ENCODE measurements around the gene GOLGA6L7.
"Not testable (repeated sequence)": the region's sequence is repeated elsewhere in the genome, so short reads cannot be mapped to it uniquely, and the experiment has no call there.

GOLGA6L7 gene

GRCh38 chr15:28808136-28808535 is 40.3 kb downstream of the GOLGA6L7 start:
- H3K36me3 Mint-ChIP-seq (ENCODE audit: low read depth); H3K27me3 Mint-ChIP-seq; H3K4me1 Mint-ChIP-seq (ENCODE audit: low read depth); H3K9me3 Mint-ChIP-seq; intact Hi-C loops (cut with micrococcal nuclease); H3K4me3 Mint-ChIP-seq; H3K27ac Mint-ChIP-seq: not testable (repeated sequence)

- intact Hi-C loops (cut with micrococcal nuclease); H3K9me3 Mint-ChIP-seq; H3K36me3 Mint-ChIP-seq (ENCODE audit: low read depth); H3K27me3 Mint-ChIP-seq; H3K4me3 Mint-ChIP-seq; H3K27ac Mint-ChIP-seq; H3K4me1 Mint-ChIP-seq (ENCODE audit: low read depth): not testable (repeated sequence)
These were observed 48.1 kb downstream of the GOLGA6L7 start for GRCh38 chr15:28800366-28800765.

GRCh38 chr15:28798234-28798633 is 50.2 kb downstream of the GOLGA6L7 start:
- intact Hi-C loops (cut with micrococcal nuclease); H3K9me3 Mint-ChIP-seq; H3K4me1 Mint-ChIP-seq (ENCODE audit: low read depth); H3K27me3 Mint-ChIP-seq; H3K36me3 Mint-ChIP-seq (ENCODE audit: low read depth); H3K27ac Mint-ChIP-seq; H3K4me3 Mint-ChIP-seq: not testable (repeated sequence)

- H3K4me1 Mint-ChIP-seq (ENCODE audit: low read depth); H3K9me3 Mint-ChIP-seq; H3K4me3 Mint-ChIP-seq; H3K27ac Mint-ChIP-seq; H3K36me3 Mint-ChIP-seq (ENCODE audit: low read depth); intact Hi-C loops (cut with micrococcal nuclease): not testable (repeated sequence)
- H3K27me3 Mint-ChIP-seq: peaks cover 18% of the 10 kb centered on the region
These were observed 54.2 kb downstream of the GOLGA6L7 start for GRCh38 chr15:28794231-28794630.
